Stimulated activated CD8-positive, alpha-beta memory T cell treated with anti-CD3 and anti-CD28 coated beads, Interleukin-15, amount 100 ng/mL, for 24 hours (primary cell): Measurements from ENCODE around the gene RNF149.
"Not testable (repeated sequence)": the region's sequence is repeated elsewhere in the genome, so short reads cannot be mapped to it uniquely, and the experiment has no call there.

Experiments
- DNase-seq: peaks from one replicate; pipeline ENCODE4 v3.0.0-alpha.2; 2020; ENCODE audit warnings: low read depth

RNF149 gene

GRCh38 chr2:101330253-101330933 is 21.9 kb upstream of the RNF149 start:
- DNase-seq: no peak

- DNase-seq: no peak
These were observed 20.5 kb upstream of the RNF149 start for GRCh38 chr2:101329026-101329425.

- no peak for DNase-seq
These were observed 20.0 kb upstream of the RNF149 start for GRCh38 chr2:101328474-101329007.

GRCh38 chr2:101327863-101328394 is 19.4 kb upstream of the RNF149 start:
- no peak for DNase-seq

- no peak for DNase-seq
These were observed 16.9 kb upstream of the RNF149 start for GRCh38 chr2:101325425-101325824.

- not testable (repeated sequence) for DNase-seq
These were observed 8.1 kb upstream of the RNF149 start for GRCh38 chr2:101316568-101316967.

GRCh38 chr2:101311696-101312017 is 3.2 kb upstream of the RNF149 start:
- DNase-seq: no peak

- no peak for DNase-seq
These were observed 2.6 kb upstream of the RNF149 start for GRCh38 chr2:101310834-101311695.

GRCh38 chr2:101310090-101310833 is 1.8 kb upstream of the RNF149 start:
- no peak for DNase-seq

GRCh38 chr2:101307950-101308431 is 510 bp downstream of the RNF149 start:
- DNase-seq: no peak

- no peak for DNase-seq
These were observed 998 bp downstream of the RNF149 start for GRCh38 chr2:101307503-101307902.

- no peak for DNase-seq
These were observed 2.1 kb downstream of the RNF149 start for GRCh38 chr2:101306410-101306809.

- DNase-seq: no peak
These were observed 2.9 kb downstream of the RNF149 start for GRCh38 chr2:101305492-101306078.

- no peak for DNase-seq
These were observed 3.5 kb downstream of the RNF149 start for GRCh38 chr2:101305035-101305434.

- no peak for DNase-seq
These were observed 4.8 kb downstream of the RNF149 start for GRCh38 chr2:101303688-101304087.

GRCh38 chr2:101302016-101302415 is 6.5 kb downstream of the RNF149 start:
- no peak for DNase-seq

GRCh38 chr2:101300836-101301235 is 7.7 kb downstream of the RNF149 start:
- DNase-seq: no peak

GRCh38 chr2:101300164-101300563 is 8.3 kb downstream of the RNF149 start:
- no peak for DNase-seq

- no peak for DNase-seq
These were observed 8.9 kb downstream of the RNF149 start for GRCh38 chr2:101299604-101300003.

GRCh38 chr2:101297383-101297782 is 11.1 kb downstream of the RNF149 start:
- DNase-seq: no peak

GRCh38 chr2:101296371-101296770 is 12.1 kb downstream of the RNF149 start:
- no peak for DNase-seq

- no peak for DNase-seq
These were observed 12.6 kb downstream of the RNF149 start for GRCh38 chr2:101295895-101296294.
